Ovary (tissue), 1 donor: Measurements from ENCODE around the gene CCL14.

ENCODE experiments used
- EP300 ChIP-seq: sonication (generic); formaldehyde crosslinking; IDR thresholded peaks from one replicate; pipeline ENCODE4 v1.6.1; 2017; ENCODE audit warnings: antibody characterized with exemption
- POLR2A ChIP-seq: fragments of 450-650 bp; IDR thresholded peaks from one replicate; pipeline ENCODE4 v1.6.1; 2017; ENCODE audit warnings: antibody characterized with exemption, mild to moderate bottlenecking, moderate library complexity

- TF ChIP-seq POLR2A (no peak), EP300 (no peak)
These were observed 16.1 kb upstream of the CCL14 start for GRCh38 chr17:36002631-36003030.
